NCI-H1092 treated with DMSO at 0.1 percent for 48 hours (cell line): ENCODE measurements around the gene CLDN3.
A peak's percentile ranks its signal among the peaks of the same experiment; 100 is the strongest.
"Not testable (repeated sequence)": the region's sequence is repeated elsewhere in the genome, so short reads cannot be mapped to it uniquely, and the experiment has no call there.

Experiments used
- DNase-seq: peaks from one replicate; lab custom pipeline; 2025; lab: John Stamatoyannopoulos, UW

The CLDN3 gene

GRCh38 chr7:73736885-73737284, 33.2 kb downstream of the CLDN3 start:
- no peak for DNase-seq

DNA sequence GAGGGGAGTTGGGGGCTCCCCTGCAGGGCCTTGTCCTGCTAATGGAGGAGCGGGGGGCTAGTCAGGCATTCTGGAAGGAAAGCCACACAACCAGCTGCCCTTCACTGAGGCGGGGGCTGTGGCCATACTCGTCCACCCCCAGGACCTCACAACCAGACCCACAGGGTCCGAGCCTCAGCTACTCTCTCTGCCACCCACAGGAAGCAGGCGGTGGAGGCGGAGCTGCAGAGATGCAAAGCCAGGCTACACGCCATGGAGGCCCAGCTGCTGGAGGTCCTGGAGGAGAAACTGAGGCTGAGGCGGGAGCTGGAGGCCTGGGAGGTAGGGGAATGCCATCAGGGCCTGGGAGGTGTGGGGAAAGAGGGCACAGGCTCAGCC, 34.6 kb downstream of the CLDN3 start:
- DNase-seq, result no peak

DNA sequence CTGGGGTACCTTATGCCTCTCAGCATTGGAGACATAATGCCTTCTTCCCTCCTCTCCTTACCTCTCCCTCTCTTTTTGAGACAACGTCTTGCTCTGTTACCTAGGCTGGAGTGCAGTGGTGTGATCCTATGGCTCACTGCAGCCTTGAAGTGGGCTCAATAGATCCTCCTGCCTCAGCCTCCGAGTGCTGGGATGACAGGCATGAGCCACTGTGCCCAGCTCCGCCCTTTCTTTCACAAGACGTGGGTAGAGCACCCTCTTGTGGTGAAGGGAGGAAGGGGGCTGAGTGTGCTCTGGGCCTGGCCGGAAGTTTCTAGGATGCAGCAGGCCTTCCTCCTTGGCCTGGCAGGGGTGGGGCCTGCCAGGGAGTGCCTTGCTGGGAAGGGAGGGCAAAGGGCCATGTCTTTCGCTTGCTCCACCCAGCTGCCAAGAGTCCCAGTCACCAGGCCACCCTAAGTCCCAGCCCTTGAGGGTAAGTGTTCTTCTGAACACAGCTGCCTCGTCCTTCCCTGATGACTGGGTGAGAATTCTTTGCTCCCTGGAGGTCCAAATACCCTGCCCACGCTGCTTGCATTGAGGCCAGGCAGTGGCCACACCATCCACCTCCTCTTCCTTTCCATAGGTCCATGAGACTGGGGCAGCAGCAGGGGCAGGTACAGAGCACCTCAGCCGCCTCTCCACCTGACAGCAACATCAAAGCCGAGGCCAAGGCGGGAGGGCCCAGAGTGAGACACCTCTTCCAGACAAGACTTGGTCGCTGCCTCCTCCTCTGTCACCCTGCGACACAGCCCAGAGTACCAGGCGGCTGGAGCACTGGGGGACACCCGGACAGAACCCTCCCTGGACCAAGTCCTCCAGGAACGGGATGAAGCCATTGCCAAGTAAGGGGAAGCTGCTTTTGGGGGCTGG, 35.2 kb downstream of the CLDN3 start:
- DNase-seq, result peak; percentile 71

GRCh38 chr7:73732397-73732796, 37.7 kb downstream of the CLDN3 start:
- DNase-seq, result no peak

- no peak for DNase-seq
Observed at GRCh38 chr7:73730485-73730884, 39.6 kb downstream of the CLDN3 start.

DNA sequence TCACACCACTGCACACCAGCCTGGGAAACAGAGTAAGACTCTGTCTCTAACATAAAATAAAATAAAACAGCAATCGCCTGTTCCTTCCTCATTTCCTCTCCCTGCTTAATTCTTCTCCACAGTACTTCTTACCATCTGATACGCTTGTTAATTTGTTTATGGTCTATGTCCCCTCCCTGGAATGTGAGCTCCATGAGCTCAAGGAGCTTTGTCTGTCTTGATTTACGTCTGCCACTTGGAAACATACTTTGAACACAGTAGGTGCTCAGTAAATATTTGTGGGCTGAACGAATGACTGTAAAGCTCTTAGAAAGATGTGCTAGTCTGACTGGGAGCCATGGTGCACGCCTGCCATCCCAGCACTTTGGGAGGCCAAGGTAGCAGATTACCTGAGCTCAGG, 41.5 kb downstream of the CLDN3 start:
- DNase-seq, result no peak

DNA sequence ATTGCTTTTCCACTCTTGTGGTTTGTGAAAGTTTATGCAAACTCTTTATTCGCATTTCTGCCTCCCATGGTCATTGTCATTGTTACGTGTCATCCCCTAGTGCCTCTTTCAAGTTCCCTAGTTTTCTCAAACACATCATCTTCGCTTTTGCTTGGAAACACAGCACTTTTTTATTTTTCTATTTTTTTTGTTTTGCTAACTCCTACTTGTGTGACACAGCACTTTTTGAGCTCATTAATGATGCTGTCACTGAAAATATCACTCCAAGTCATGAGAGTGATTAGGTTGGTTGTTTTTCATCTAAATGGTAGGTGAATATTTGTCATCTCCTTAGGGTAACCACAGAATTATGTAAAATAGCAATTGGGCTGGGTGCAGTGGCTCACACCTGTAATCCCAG, 42.1 kb downstream of the CLDN3 start:
- DNase-seq, result no peak

DNA sequence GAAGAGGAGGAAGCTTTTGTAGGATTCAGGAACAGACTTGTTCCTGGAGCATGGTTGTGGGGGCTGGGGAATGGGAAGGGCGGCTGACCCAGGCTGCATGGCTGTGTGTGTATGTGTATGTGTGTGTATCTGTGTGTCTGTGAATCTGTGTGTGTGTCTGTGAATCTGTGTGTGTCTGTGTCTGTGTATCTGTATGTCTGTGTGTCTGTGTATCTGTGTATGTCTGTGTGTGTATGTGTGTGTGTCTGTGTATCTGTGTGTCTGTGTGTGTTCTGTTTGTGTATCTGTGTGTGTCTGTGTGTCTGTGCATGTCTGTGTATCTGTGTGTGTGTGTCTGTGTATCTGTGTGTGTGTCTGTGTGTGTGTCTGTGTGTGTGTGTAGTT, 44.0 kb downstream of the CLDN3 start:
- DNase-seq, result no peak

DNA sequence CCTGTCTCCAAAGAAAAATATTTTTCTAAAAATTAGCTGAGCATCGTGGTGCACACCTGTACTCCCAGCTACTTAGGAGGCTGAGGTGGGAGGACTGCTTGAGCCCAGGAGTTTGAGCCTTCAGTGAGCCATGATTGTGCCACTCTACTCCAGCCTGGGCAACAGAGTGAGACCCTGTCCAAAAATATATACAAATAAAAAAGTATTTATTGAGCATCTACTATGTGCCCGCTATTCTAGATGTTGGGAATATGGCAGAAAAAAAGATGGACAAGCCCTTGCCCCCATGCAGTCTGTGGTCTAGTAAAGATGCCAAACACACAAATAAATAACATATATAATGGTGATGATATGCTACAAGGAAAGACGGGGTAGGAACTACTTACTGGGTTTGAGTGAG, 46.3 kb downstream of the CLDN3 start:
- no peak for DNase-seq

DNA sequence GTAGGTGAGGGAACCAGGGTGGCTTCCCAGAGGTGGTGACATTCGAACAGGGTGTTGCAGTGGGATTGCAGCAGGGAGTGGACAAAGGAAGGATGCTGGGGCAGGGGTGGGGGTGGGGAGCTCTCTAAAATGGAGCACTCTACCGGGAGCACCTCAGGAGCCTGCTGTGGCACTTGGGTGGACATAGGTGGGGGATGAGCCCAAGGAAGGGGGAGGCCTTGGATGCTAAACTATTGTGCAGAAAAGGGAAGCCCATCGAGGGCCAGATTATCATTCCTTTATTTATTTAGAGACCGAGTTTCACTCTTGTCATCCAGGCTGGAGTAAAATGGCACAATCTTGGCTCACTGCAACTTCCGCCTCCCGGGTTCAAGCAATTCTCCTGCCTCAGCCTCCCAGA, 47.3 kb downstream of the CLDN3 start:
- no peak for DNase-seq

- not testable (repeated sequence) for DNase-seq
Observed at GRCh38 chr7:73722182-73722581, 47.9 kb downstream of the CLDN3 start.

GRCh38 chr7:73721377-73721817, 48.7 kb downstream of the CLDN3 start:
- DNase-seq, result peak; percentile 98

- not testable (repeated sequence) for DNase-seq
Observed at GRCh38 chr7:73720443-73720842, 49.6 kb downstream of the CLDN3 start.

DNA sequence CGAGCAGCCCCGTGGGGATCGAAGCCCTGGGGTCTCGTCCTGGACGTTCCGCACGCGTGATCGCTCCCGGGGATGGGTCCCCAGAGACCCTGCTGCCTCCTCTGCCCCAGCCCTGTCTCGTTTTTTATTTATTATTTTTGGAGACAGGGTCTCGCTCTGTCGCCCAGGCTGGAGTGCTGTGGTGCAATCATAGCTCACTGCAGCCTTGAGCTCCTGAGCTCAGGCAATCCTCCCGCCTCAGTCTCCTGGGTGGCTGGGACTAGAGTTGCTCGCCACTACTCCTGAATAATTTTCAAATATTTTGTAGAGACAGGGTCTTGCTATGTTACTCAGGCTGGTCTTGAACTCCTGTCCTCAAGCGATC, 50.3 kb downstream of the CLDN3 start:
- DNase-seq, result no peak
